ENCODE data around the gene FIP1L1.
"Not testable (repeated sequence)": the region's sequence is repeated elsewhere in the genome, so short reads cannot be mapped to it uniquely, and the experiment has no call there.

Gene FIP1L1

DNA sequence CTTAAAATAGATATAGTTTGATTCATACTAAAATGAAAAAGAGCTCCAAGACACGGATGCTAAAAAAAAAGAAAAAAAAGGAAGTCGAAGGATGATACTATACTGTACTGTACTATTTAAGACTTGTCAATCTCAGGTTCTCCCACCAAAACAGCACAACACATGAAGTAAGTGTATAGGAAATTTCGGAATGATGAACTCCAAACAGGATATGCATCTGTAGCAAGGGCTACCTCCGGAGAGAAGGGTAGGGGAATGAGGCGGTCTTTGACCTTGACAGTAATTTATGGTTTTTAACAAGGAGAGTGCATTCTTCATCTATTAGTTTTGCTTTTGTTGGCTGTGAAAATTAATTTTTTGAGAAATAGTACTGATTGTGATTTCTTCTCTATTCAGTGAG lies 541 bp upstream of the FIP1L1 start:
- H3K9ac ChIP-seq (ENCODE audit: low read length): peak overlapping the region; percentile 88
- H3K27ac ChIP-seq (ENCODE audit: low read depth, low read length): no peak overlapping the region
- 0 out of 2 replicates have a peak, but pooled peaks cover 8% of the 10 kb centered on the region for H3K36me3 ChIP-seq (ENCODE audit: low read length)
- no peaks in the 10 kb centered on the region for H3K9me3 ChIP-seq (ENCODE audit: insufficient read depth, low read length)
- H3K27me3 ChIP-seq (ENCODE audit: low read length): no peaks in the 10 kb centered on the region
- H3K4me2 ChIP-seq (ENCODE audit: low read depth, low read length, poor library complexity, severe bottlenecking): peak overlapping the region; percentile 93
- H3K79me2 ChIP-seq (ENCODE audit: insufficient read depth, low read length): peaks cover 42% of the 10 kb centered on the region
- H2AFZ ChIP-seq (ENCODE audit: low read depth, low read length, severe bottlenecking): peak overlapping the region; percentile 76
- no peaks in the 10 kb centered on the region for H4K20me1 ChIP-seq (ENCODE audit: low read depth, low read length)
- no peaks in the 10 kb centered on the region for H3K9me2 ChIP-seq (replicated peaks; ENCODE audit: insufficient read depth, low read length)
- H3F3A ChIP-seq (ENCODE audit: insufficient read depth): no peaks in the 10 kb centered on the region
- no peak for TF ChIP-seq EZH2phosphoT487 (conservative IDR thresholded peaks at IDR 0.05; ENCODE audit: low read length)
- TF ChIP-seq, protein P1, sequence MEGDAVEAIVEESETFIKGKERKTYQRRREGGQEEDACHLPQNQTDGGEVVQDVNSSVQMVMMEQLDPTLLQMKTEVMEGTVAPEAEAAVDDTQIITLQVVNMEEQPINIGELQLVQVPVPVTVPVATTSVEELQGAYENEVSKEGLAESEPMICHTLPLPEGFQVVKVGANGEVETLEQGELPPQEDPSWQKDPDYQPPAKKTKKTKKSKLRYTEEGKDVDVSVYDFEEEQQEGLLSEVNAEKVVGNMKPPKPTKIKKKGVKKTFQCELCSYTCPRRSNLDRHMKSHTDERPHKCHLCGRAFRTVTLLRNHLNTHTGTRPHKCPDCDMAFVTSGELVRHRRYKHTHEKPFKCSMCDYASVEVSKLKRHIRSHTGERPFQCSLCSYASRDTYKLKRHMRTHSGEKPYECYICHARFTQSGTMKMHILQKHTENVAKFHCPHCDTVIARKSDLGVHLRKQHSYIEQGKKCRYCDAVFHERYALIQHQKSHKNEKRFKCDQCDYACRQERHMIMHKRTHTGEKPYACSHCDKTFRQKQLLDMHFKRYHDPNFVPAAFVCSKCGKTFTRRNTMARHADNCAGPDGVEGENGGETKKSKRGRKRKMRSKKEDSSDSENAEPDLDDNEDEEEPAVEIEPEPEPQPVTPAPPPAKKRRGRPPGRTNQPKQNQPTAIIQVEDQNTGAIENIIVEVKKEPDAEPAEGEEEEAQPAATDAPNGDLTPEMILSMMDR (IDR thresholded peaks at IDR 0.05; ENCODE audit: insufficient read depth, low read length, poor library complexity, severe bottlenecking): no peak
- peak overlapping the region; percentile 49 for H3K4me3 ChIP-seq (ENCODE audit: insufficient read depth, low read length, poor library complexity, severe bottlenecking)

DNA sequence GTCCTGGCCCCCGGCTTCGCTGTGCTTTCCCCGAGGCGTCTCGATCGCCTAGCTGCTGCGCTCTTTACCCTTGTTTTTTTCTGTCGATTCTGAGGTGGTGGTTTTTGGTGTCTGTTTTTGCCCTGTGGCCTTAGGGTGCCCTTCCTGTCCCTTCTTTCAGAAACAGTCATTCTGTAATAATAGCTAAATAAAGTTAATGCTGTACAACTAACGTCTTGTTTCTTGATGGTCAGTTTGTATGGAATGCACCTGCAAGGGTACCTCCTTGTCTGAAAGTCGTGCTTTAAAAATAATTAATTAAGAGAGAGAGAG lies 686 bp downstream of the FIP1L1 start:
- TF ChIP-seq EZH2phosphoT487 (conservative IDR thresholded peaks at IDR 0.05; ENCODE audit: low read length): no peak
- TF ChIP-seq, protein P1 (IDR thresholded peaks at IDR 0.05; ENCODE audit: insufficient read depth, low read length, poor library complexity, severe bottlenecking): no peak
- peaks cover 8% of the 10 kb centered on the region; the same call in 1 of the 2 replicates for H3K36me3 ChIP-seq (ENCODE audit: low read length)
- H3K4me2 ChIP-seq (ENCODE audit: low read depth, low read length, poor library complexity, severe bottlenecking): peak overlapping the region; percentile 93
- H3F3A ChIP-seq (ENCODE audit: insufficient read depth): no peaks in the 10 kb centered on the region
- H3K79me2 ChIP-seq (ENCODE audit: insufficient read depth, low read length): peaks cover 49% of the 10 kb centered on the region
- H3K27me3 ChIP-seq (ENCODE audit: low read length): no peaks in the 10 kb centered on the region
- H4K20me1 ChIP-seq (ENCODE audit: low read depth, low read length): no peaks in the 10 kb centered on the region
- H2AFZ ChIP-seq (ENCODE audit: low read depth, low read length, severe bottlenecking): peak overlapping the region; percentile 86
- H3K9ac ChIP-seq (ENCODE audit: low read length): peak overlapping the region; percentile 88
- no peaks in the 10 kb centered on the region for H3K9me3 ChIP-seq (ENCODE audit: insufficient read depth, low read length)
- H3K9me2 ChIP-seq (replicated peaks; ENCODE audit: insufficient read depth, low read length): no peaks in the 10 kb centered on the region
- peak overlapping the region; percentile 92 for H3K4me3 ChIP-seq (ENCODE audit: insufficient read depth, low read length, poor library complexity, severe bottlenecking)
- peak overlapping the region; percentile 70 for H3K27ac ChIP-seq (ENCODE audit: low read depth, low read length)

- TF ChIP-seq, protein P1 (IDR thresholded peaks at IDR 0.05; ENCODE audit: insufficient read depth, low read length, poor library complexity, severe bottlenecking): no peak
- TF ChIP-seq EZH2phosphoT487 (conservative IDR thresholded peaks at IDR 0.05; ENCODE audit: low read length): no peak
- H3K36me3 ChIP-seq (ENCODE audit: low read length): peaks cover 8% of the 10 kb centered on the region; the same call in 1 of the 2 replicates
- peak overlapping the region; percentile 93 for H3K4me2 ChIP-seq (ENCODE audit: low read depth, low read length, poor library complexity, severe bottlenecking)
- H3K9me3 ChIP-seq (ENCODE audit: insufficient read depth, low read length): no peaks in the 10 kb centered on the region
- no peaks in the 10 kb centered on the region for H3K9me2 ChIP-seq (replicated peaks; ENCODE audit: insufficient read depth, low read length)
- H2AFZ ChIP-seq (ENCODE audit: low read depth, low read length, severe bottlenecking): no peak overlapping the region
- H3K9ac ChIP-seq (ENCODE audit: low read length): no peak overlapping the region
- no peaks in the 10 kb centered on the region for H4K20me1 ChIP-seq (ENCODE audit: low read depth, low read length)
- no peaks in the 10 kb centered on the region for H3F3A ChIP-seq (ENCODE audit: insufficient read depth)
- H3K27me3 ChIP-seq (ENCODE audit: low read length): no peaks in the 10 kb centered on the region
- H3K4me3 ChIP-seq (ENCODE audit: insufficient read depth, low read length, poor library complexity, severe bottlenecking): no peak overlapping the region
- peaks cover 49% of the 10 kb centered on the region for H3K79me2 ChIP-seq (ENCODE audit: insufficient read depth, low read length)
- no peak overlapping the region for H3K27ac ChIP-seq (ENCODE audit: low read depth, low read length)
Measured at GRCh38 chr4:53380221-53380620, 2.8 kb downstream of the FIP1L1 start.

DNA sequence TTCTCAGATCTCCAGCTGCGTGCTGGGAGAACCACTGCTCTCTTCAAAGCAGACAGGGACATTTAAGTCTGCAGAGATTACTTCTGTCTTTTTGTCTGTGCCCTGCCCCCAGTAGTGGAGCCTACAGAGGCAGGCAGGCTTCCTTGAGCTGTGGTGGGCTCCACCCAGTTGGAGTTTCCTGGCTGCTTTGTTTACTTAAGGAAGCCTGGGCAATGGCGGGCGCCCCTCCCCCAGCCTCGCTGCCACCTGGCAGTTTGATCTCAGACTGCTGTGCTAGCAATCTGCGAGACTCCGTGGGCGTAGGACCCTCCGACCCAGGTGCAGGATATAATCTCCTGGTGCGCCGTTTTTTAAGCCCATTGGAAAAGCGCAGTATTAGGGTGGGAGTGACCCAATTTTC lies 32.0 kb downstream of the FIP1L1 start:
- not testable (repeated sequence) for H3K4me3 ChIP-seq (ENCODE audit: insufficient read depth, low read length, poor library complexity, severe bottlenecking); H3K36me3 ChIP-seq (ENCODE audit: low read length)

More for the DNA sequence above, 32.0 kb downstream of the FIP1L1 start:
- H3K27me3 ChIP-seq (ENCODE audit: low read length); H2AFZ ChIP-seq (ENCODE audit: low read depth, low read length, severe bottlenecking); H3K9me2 ChIP-seq (replicated peaks; ENCODE audit: insufficient read depth, low read length); H3F3A ChIP-seq (ENCODE audit: insufficient read depth); H4K20me1 ChIP-seq (ENCODE audit: low read depth, low read length); H3K9ac ChIP-seq (ENCODE audit: low read length); H3K27ac ChIP-seq (ENCODE audit: low read depth, low read length); H3K9me3 ChIP-seq (ENCODE audit: insufficient read depth, low read length); H3K4me2 ChIP-seq (ENCODE audit: low read depth, low read length, poor library complexity, severe bottlenecking): not testable (repeated sequence)
- peaks cover 30% of the 10 kb centered on the region for H3K79me2 ChIP-seq (ENCODE audit: insufficient read depth, low read length)
